H1 (cell line): ENCODE measurements around the gene MSL1.

Experiments
- BCL11A ChIP-seq, 2 experiments: IDR thresholded peaks; one replicate each; pipeline ENCODE4 v1.6.1; 2011; ENCODE audit warnings: low read depth in 2 of 2, low read length in 2 of 2, mild to moderate bottlenecking in 2 of 2
- BRCA1 ChIP-seq: IDR thresholded peaks from 2 replicates; pipeline ENCODE4 v1.6.1; 2012; ENCODE audit warnings: low read depth, low read length, improper control_type of control experiment
- CHD1 ChIP-seq: IDR thresholded peaks from 2 replicates; pipeline ENCODE4 v1.6.1; 2012; ENCODE audit warnings: low read depth, low read length, improper control_type of control experiment
- CTCF ChIP-seq, 3 experiments: IDR thresholded peaks; 1 replicate in 2 of 3; 2 replicates in 1 of 3; pipeline versions ENCODE4 v1.5.1 to v1.6.1; 2011; ENCODE audit warnings: low read length in 3 of 3, mild to moderate bottlenecking in 3 of 3, inconsistent platforms in 2 of 3, low read depth in 1 of 3, moderate library complexity in 1 of 3; ENCODE audit not compliant: insufficient read depth in 1 of 3; ENCODE audit errors: control extremely low read depth in 1 of 3
- PHF8 ChIP-seq: fragments of 200-600 bp; sonication (generic); conservative IDR thresholded peaks from 2 replicates; pipeline ENCODE4 v1.7.1; 2012; ENCODE audit warnings: low read depth, mild to moderate bottlenecking, inconsistent platforms, low read length, moderate library complexity
- POLR2A ChIP-seq, 2 experiments: IDR thresholded peaks; 1 replicate in 1 of 2; 2 replicates in 1 of 2; pipeline ENCODE4 v1.6.1; 2011; ENCODE audit warnings: low read depth in 2 of 2, low read length in 2 of 2, mild to moderate bottlenecking in 2 of 2; ENCODE audit errors: control extremely low read depth in 1 of 2
- POLR2AphosphoS5 ChIP-seq: IDR thresholded peaks from 2 replicates; pipeline ENCODE4 v1.6.1; 2011; ENCODE audit warnings: low read depth, low read length
- RAD21 ChIP-seq, 2 experiments: IDR thresholded peaks in 1 of 2; conservative IDR thresholded peaks in 1 of 2; 2 replicates each; pipeline ENCODE4 v1.6.1; 2011; ENCODE audit warnings: low read depth in 2 of 2, low read length in 2 of 2, improper control_type of control experiment in 1 of 2, inconsistent platforms in 1 of 2, mild to moderate bottlenecking in 1 of 2, moderate library complexity in 1 of 2
- TAF1 ChIP-seq: IDR thresholded peaks from 2 replicates; pipeline ENCODE4 v1.6.1; 2011; ENCODE audit warnings: mild to moderate bottlenecking, low read depth, low read length
- TAF7 ChIP-seq: optimal IDR thresholded peaks from 2 replicates; pipeline ENCODE3; 2011; ENCODE audit warnings: low read depth, mild to moderate bottlenecking, inconsistent platforms, low read length, moderate library complexity, borderline replicate concordance

- TF ChIP-seq TAF7, result no peak
- 0 out of 2 replicates have a peak, but pooled peaks have one; percentile 36 for TF ChIP-seq PHF8
- no peak for TF ChIP-seq BCL11A (IDR thresholded peaks at IDR 0.05; ENCODE audit: low read depth in 2 of 2, low read length in 2 of 2)
- peak; percentile 73 to 90 (median 78) for TF ChIP-seq CTCF (IDR thresholded peaks at IDR 0.05; ENCODE audit: control extremely low read depth in 1 of 3, insufficient read depth in 1 of 3, low read depth in 1 of 3, low read length in 3 of 3)
- peak; percentile 68 for TF ChIP-seq TAF1
- no peak for TF ChIP-seq BRCA1
- no peak for TF ChIP-seq CHD1
- TF ChIP-seq POLR2A (IDR thresholded peaks at IDR 0.05; ENCODE audit: control extremely low read depth in 1 of 2, low read depth in 2 of 2, low read length in 2 of 2), result peak in 1 of 2 experiments; percentile 86; a peak in 2 of 3 replicates
- peak; percentile 80 to 84 for TF ChIP-seq RAD21 (IDR thresholded peaks at IDR 0.05 in 1 of 2, conservative IDR thresholded peaks at IDR 0.05 in 1 of 2; ENCODE audit: low read depth in 2 of 2, low read length in 2 of 2)
- peak; percentile 84; the same call in 1 of the 2 replicates for TF ChIP-seq POLR2AphosphoS5
Measured at GRCh38 chr17:40113110-40113906, 8.5 kb upstream of the MSL1 start.
